Kidney (tissue), 14 donors: Measurements from ENCODE around the gene C12orf56. TPM values are rescaled to one million over a fixed set of nuclear protein-coding genes. Genes with fewer than 3 reads are reported as not detected.

Experiments used
- DNase-seq, 5 donors: peaks; one replicate each; pipeline ENCODE4 v3.0.0-alpha.2; 2013 to 2020
- FAIRE-seq: peaks from 2 replicates; lab custom pipeline; 2012; peaks lifted over from hg19 to GRCh38; lab: Jason Lieb, UNC
- H3K27ac ChIP-seq, 2 donors: one replicate each; pipeline ENCODE4 v1.7.0; 2013; ENCODE audit warnings: low read depth in 2 of 2, low read length in 2 of 2, inconsistent platforms in 1 of 2
- H3K27me3 ChIP-seq: one replicate; pipeline ENCODE4 v1.7.1; 2013; ENCODE audit warnings: low read length, inconsistent platforms; ENCODE audit not compliant: control insufficient read depth, insufficient read depth
- H3K36me3 ChIP-seq, 3 donors: one replicate each; pipeline versions ENCODE4 v1.7.0 to v1.7.1; 2013; ENCODE audit warnings: low read length in 3 of 3, control low read depth in 1 of 3, inconsistent platforms in 1 of 3; ENCODE audit not compliant: insufficient read depth in 3 of 3, control insufficient read depth in 2 of 3
- H3K4me1 ChIP-seq, 3 donors: one replicate each; pipeline versions ENCODE4 v1.7.0 to v1.7.1; 2013; ENCODE audit warnings: low read length in 3 of 3, inconsistent platforms in 1 of 3, low read depth in 1 of 3; ENCODE audit not compliant: control insufficient read depth in 2 of 3, insufficient read depth in 2 of 3
- H3K4me3 ChIP-seq, 3 donors: one replicate each; pipeline versions ENCODE4 v1.7.0 to v1.8.1; 2013; ENCODE audit warnings: low read length in 3 of 3, control low read depth in 1 of 3, inconsistent platforms in 1 of 3
- H3K9ac ChIP-seq, 3 donors: one replicate each; pipeline versions ENCODE4 v1.7.0 to v1.7.1; 2013; ENCODE audit warnings: low read length in 3 of 3, control low read depth in 1 of 3, inconsistent platforms in 1 of 3
- H3K9me3 ChIP-seq, 3 donors: one replicate each; pipeline versions ENCODE4 v1.7.0 to v1.7.1; 2013; ENCODE audit warnings: low read length in 3 of 3, control low read depth in 1 of 3, inconsistent platforms in 1 of 3; ENCODE audit not compliant: control insufficient read depth in 2 of 3, insufficient read depth in 1 of 3
- CTCF ChIP-seq: IDR thresholded peaks from 3 replicates; pipeline ENCODE4 v1.5.1; 2012; ENCODE audit warnings: mild to moderate bottlenecking, moderate library complexity, borderline replicate concordance; ENCODE audit not compliant: insufficient read depth; ENCODE audit errors: extremely low read depth
- intact Hi-C: fragments of 100-400 bp; cut with DNase I; formaldehyde crosslinking; loops from one replicate; pipeline ENCODE4 v1.11.1; 2022
- polyA plus RNA-seq: library from polyadenylated mRNA; stranded (reverse); fragments of 350-450 nt; fragmentation: Illumina TruSeq; extraction: RNeasy Lipid Tissue Mini Kit (QIAGEN cat#74804); gene quantifications from one replicate; pipeline ENCODE4 v1.2.3, GENCODE V29; 2014; ENCODE audit warnings: low read depth, low replicate concordance; ENCODE audit not compliant: insufficient read depth
- total RNA-seq: library from RNA; stranded (reverse); fragmentation: NEBNext Ultra II Directional; extraction: Animal tissue kit (Norgen Biotek cat#: 25700); gene quantifications from one replicate; pipeline ENCODE4 v1.2.1, GENCODE V29; 2021
- donor health status: control.
- donor health status: control.
- donor health status: control.
- donor health status: control.
- donor health status: control.
- donor health status: DM: yes; HTN: yes; CAD: no.
- donor health status: Normal renal cell carcinoma (clear cell type).

C12orf56 gene
- total and polyA plus RNA-seq, 2 donors from 2014 or later, result 1.5 to 5.2 TPM

GRCh38 chr12:64411427-64411826 is 20.9 kb upstream of the C12orf56 start:
- Histone ChIP-seq H3K4me3 (no peak overlapping the region), H3K9me3 (no peaks in the 10 kb centered on the region), H3K27me3 (no peaks in the 10 kb centered on the region), H3K4me1 (no peaks in the 10 kb centered on the region), H3K36me3 (peaks cover 0 to 33% (median 18%) of the 10 kb centered on the region in 3 donors), H3K27ac (no peak overlapping the region), H3K9ac (no peak overlapping the region)
- intact Hi-C loops, result no loop called here
- no peak for FAIRE-seq
- TF ChIP-seq CTCF, result no peak
- no peak for DNase-seq

- Histone ChIP-seq H3K9ac (no peak overlapping the region), H3K9me3 (no peaks in the 10 kb centered on the region), H3K4me3 (no peak overlapping the region), H3K27me3 (no peaks in the 10 kb centered on the region), H3K4me1 (peaks cover 0 to 2% (median 0%) of the 10 kb centered on the region in 3 donors), H3K27ac (no peak overlapping the region), H3K36me3 (peaks cover 0 to 8% (median 7%) of the 10 kb centered on the region in 3 donors)
- no peak for DNase-seq
- no peak for TF ChIP-seq CTCF
- no peak for FAIRE-seq
- intact Hi-C loops, result no loop called here
These were observed 17.0 kb upstream of the C12orf56 start for GRCh38 chr12:64407342-64408223.

- Histone ChIP-seq H3K9me3 (no peaks in the 10 kb centered on the region), H3K27me3 (no peaks in the 10 kb centered on the region), H3K36me3 (no peaks in the 10 kb centered on the region), H3K27ac (peak overlapping the region; percentile 96 to 98), H3K4me3 (peak overlapping the region; percentile 90 to 95 (median 92)), H3K4me1 (peaks cover 0 to 2% (median 0%) of the 10 kb centered on the region in 3 donors), H3K9ac (peak overlapping the region; percentile 72 to 89 (median 77))
- FAIRE-seq (no peak), DNase-seq (peak; percentile 79 to 92 (median 85))
- intact Hi-C loops, result no loop called here
- TF ChIP-seq CTCF, result no peak
These were observed 14.1 kb upstream of the C12orf56 start for GRCh38 chr12:64404470-64405256.
